GDM1 (cell line): Measurements from ENCODE around the gene GPR15LG.

Source experiments
- DNase-seq: peaks from one replicate; lab custom pipeline; 2025; lab: John Stamatoyannopoulos, UW

The GPR15LG gene

GRCh38 chr10:84193846-84194423 is 20.3 kb downstream of the GPR15LG start:
- DNase-seq, result no peak

GRCh38 chr10:84194424-84195043 is 20.9 kb downstream of the GPR15LG start, which contains the start of gene CDHR1:
CDHR1 (plus strand) TSS chr10:84194537; CDS start chr10:84194761, 224 bp downstream.
- DNase-seq, result no peak

- no peak for DNase-seq
Measured at GRCh38 chr10:84195044-84195830, 21.6 kb downstream of the GPR15LG start.

GRCh38 chr10:84196083-84196482 is 22.5 kb downstream of the GPR15LG start:
- no peak for DNase-seq

GRCh38 chr10:84196941-84197340 is 23.3 kb downstream of the GPR15LG start:
- no peak for DNase-seq

GRCh38 chr10:84197643-84198042 is 24.0 kb downstream of the GPR15LG start:
- DNase-seq, result no peak

- DNase-seq, result no peak
Measured at GRCh38 chr10:84198206-84198915, 24.8 kb downstream of the GPR15LG start.

- no peak for DNase-seq
Measured at GRCh38 chr10:84200537-84201243, 27.1 kb downstream of the GPR15LG start.

- no peak for DNase-seq
Measured at GRCh38 chr10:84201244-84201606, 27.6 kb downstream of the GPR15LG start.

GRCh38 chr10:84201682-84202081 is 28.1 kb downstream of the GPR15LG start:
- no peak for DNase-seq

GRCh38 chr10:84202349-84202748 is 28.7 kb downstream of the GPR15LG start:
- no peak for DNase-seq

GRCh38 chr10:84204122-84204521 is 30.5 kb downstream of the GPR15LG start:
- no peak for DNase-seq

GRCh38 chr10:84204610-84205009 is 31.0 kb downstream of the GPR15LG start:
- no peak for DNase-seq

GRCh38 chr10:84205049-84205852 is 31.6 kb downstream of the GPR15LG start:
- DNase-seq, result peak; percentile 46

GRCh38 chr10:84205853-84206525 is 32.4 kb downstream of the GPR15LG start:
- no peak for DNase-seq

- no peak for DNase-seq
Measured at GRCh38 chr10:84208023-84208422, 34.4 kb downstream of the GPR15LG start.

GRCh38 chr10:84211566-84211965 is 38.0 kb downstream of the GPR15LG start:
- no peak for DNase-seq

GRCh38 chr10:84212014-84212413 is 38.4 kb downstream of the GPR15LG start:
- no peak for DNase-seq

GRCh38 chr10:84213076-84213475 is 39.5 kb downstream of the GPR15LG start:
- no peak for DNase-seq

GRCh38 chr10:84214046-84214572 is 40.5 kb downstream of the GPR15LG start:
- no peak for DNase-seq
